ENCODE data around the gene FAM185A. TPM values are rescaled to one million over a fixed set of nuclear protein-coding genes. Genes with fewer than 3 reads are reported as not detected.

Gene FAM185A
- total and polyA plus RNA-seq, 2 donors (not counting 1 experiment from before 2014, with no cell fraction given): 5.9 to 11.8 TPM

DNA sequence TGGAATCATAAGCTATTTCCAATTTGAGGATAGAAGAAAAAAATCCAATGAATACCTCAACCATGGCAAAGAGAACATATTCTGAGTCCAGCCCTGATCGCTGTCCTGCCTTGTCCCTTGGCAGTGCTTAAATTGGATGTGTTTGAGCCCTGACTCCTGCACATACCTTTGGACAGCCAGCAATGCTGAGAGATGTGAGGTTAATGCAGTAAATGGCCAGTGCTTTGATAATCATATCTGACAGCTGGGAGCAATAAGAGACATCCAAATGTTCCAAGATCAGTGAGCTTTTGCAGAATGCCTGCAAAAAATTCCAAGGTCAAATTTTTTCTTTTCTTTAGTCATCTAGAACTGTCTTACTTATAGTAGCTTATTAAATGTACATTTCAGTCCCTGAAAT is 83.9 kb downstream of the FAM185A start:
- ChIA-PET CTCF (no interaction called here), POLR2A (no interaction called here)
- Histone ChIP-seq H3K36me3 (replicated peaks in 1 of 2; ENCODE audit: control extremely low read depth in 1 of 2, control insufficient read depth in 1 of 2, extremely low read depth in 1 of 2, insufficient read depth in 2 of 2, low read length in 1 of 2) (peaks cover 3 to 5% of the 10 kb centered on the region in 2 experiments), H3K4me3 (ENCODE audit: control extremely low read depth in 1 of 5, extremely low read depth in 1 of 5, insufficient read depth in 1 of 5, low read depth in 2 of 5, low read length in 4 of 5) (no peak overlapping the region), H3K27me3 (replicated peaks in 1 of 4; ENCODE audit: control extremely low read depth in 1 of 4, control insufficient read depth in 3 of 4, insufficient read depth in 4 of 4, low read length in 3 of 4) (no peaks in the 10 kb centered on the region), H2AFZ (ENCODE audit: insufficient read depth, low read depth, low read length, poor library complexity, severe bottlenecking) (no peak overlapping the region), H3K4me2 (replicated peaks; ENCODE audit: low read depth, low read length, poor library complexity, severe bottlenecking) (no peak overlapping the region), H3K9me3 (ENCODE audit: control extremely low read depth in 1 of 3, control insufficient read depth in 2 of 3, insufficient read depth in 1 of 3, low read length in 2 of 3) (no peaks in the 10 kb centered on the region), H3K9ac (ENCODE audit: low read length) (no peak overlapping the region), H3K27ac (ENCODE audit: low read length in 2 of 2) (no peak overlapping the region), H3K79me2 (ENCODE audit: control insufficient read depth, insufficient read depth, low read length) (no peaks in the 10 kb centered on the region), H4K20me1 (ENCODE audit: control insufficient read depth, insufficient read depth, low read length, poor library complexity, severe bottlenecking) (no peaks in the 10 kb centered on the region), H3K4me1 (ENCODE audit: control insufficient read depth in 2 of 2, insufficient read depth in 2 of 2, low read length in 2 of 2) (no peaks in the 10 kb centered on the region)
- no peaks in the 10 kb centered on the region for H3K4me1 Mint-ChIP-seq
- no CpG with 5 or more reads among the region's 1 CpG for WGBS (ENCODE audit: insufficient coverage)
- intact Hi-C loops (cut with micrococcal nuclease): no loop called here
- no peak for TF ChIP-seq EZH2 (IDR thresholded peaks at IDR 0.05; ENCODE audit: borderline replicate concordance, insufficient read depth, low read depth, low read length, poor library complexity, severe bottlenecking)
- TF ChIP-seq, protein P1, sequence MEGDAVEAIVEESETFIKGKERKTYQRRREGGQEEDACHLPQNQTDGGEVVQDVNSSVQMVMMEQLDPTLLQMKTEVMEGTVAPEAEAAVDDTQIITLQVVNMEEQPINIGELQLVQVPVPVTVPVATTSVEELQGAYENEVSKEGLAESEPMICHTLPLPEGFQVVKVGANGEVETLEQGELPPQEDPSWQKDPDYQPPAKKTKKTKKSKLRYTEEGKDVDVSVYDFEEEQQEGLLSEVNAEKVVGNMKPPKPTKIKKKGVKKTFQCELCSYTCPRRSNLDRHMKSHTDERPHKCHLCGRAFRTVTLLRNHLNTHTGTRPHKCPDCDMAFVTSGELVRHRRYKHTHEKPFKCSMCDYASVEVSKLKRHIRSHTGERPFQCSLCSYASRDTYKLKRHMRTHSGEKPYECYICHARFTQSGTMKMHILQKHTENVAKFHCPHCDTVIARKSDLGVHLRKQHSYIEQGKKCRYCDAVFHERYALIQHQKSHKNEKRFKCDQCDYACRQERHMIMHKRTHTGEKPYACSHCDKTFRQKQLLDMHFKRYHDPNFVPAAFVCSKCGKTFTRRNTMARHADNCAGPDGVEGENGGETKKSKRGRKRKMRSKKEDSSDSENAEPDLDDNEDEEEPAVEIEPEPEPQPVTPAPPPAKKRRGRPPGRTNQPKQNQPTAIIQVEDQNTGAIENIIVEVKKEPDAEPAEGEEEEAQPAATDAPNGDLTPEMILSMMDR (IDR thresholded peaks at IDR 0.05): no peak
- H3K4me3 Mint-ChIP-seq: no peak overlapping the region
- ATAC-seq (ENCODE audit: low read depth): no peak
- no peaks in the 10 kb centered on the region for H3K27me3 Mint-ChIP-seq
- no peak for DNase-seq
- no peak overlapping the region for H3K27ac Mint-ChIP-seq
- no peaks in the 10 kb centered on the region for H3K9me3 Mint-ChIP-seq (ENCODE audit: insufficient read depth)

DNA sequence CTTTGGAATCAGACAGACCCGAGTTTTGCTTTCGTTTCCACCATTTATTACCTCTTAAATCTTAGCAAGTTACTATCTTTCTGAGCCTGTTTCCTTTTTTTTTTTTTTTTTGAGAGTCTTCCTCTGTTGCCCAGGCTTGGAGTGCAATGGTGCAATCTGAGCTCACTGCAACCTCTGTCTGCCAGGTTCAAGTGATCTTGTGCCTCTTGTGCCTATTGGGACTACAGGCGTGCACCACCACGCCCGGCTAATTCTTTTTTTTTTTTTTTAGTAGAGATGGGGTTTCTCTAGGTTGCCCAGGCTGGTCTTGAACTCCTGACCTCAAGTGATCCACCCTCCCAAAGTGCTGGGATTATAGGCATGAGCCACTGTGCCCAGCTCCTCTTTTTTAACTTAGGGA is 84.5 kb downstream of the FAM185A start:
- no peak overlapping the region for H3K27ac Mint-ChIP-seq
- ATAC-seq (ENCODE audit: low read depth) (no peak), DNase-seq (no peak)
- no CpG with 5 or more reads among the region's 5 CpGs for WGBS (ENCODE audit: insufficient coverage)
- no peak overlapping the region for H2AFZ ChIP-seq (ENCODE audit: insufficient read depth, low read depth, low read length, poor library complexity, severe bottlenecking)
- H3K79me2 ChIP-seq (ENCODE audit: control insufficient read depth, insufficient read depth, low read length): no peaks in the 10 kb centered on the region
- CTCF ChIA-PET: no interaction called here
- no peak overlapping the region for H3K4me3 Mint-ChIP-seq
- H3K27me3 ChIP-seq (replicated peaks in 1 of 4; ENCODE audit: control extremely low read depth in 1 of 4, control insufficient read depth in 3 of 4, insufficient read depth in 4 of 4, low read length in 3 of 4): no peaks in the 10 kb centered on the region
- H3K4me1 ChIP-seq (ENCODE audit: control insufficient read depth in 2 of 2, insufficient read depth in 2 of 2, low read length in 2 of 2): no peaks in the 10 kb centered on the region
- no peak overlapping the region for H3K9ac ChIP-seq (ENCODE audit: low read length)
- H3K4me2 ChIP-seq (replicated peaks; ENCODE audit: low read depth, low read length, poor library complexity, severe bottlenecking): no peak overlapping the region
- no peaks in the 10 kb centered on the region for H3K27me3 Mint-ChIP-seq
- H3K9me3 Mint-ChIP-seq (ENCODE audit: insufficient read depth): no peaks in the 10 kb centered on the region
- no peaks in the 10 kb centered on the region for H4K20me1 ChIP-seq (ENCODE audit: control insufficient read depth, insufficient read depth, low read length, poor library complexity, severe bottlenecking)
- TF ChIP-seq EZH2 (IDR thresholded peaks at IDR 0.05; ENCODE audit: borderline replicate concordance, insufficient read depth, low read depth, low read length, poor library complexity, severe bottlenecking): no peak
- TF ChIP-seq, protein P1 (IDR thresholded peaks at IDR 0.05): no peak
- POLR2A ChIA-PET: no interaction called here
- H3K27ac ChIP-seq (ENCODE audit: low read length in 2 of 2): no peak overlapping the region
- H3K4me3 ChIP-seq (ENCODE audit: control extremely low read depth in 1 of 5, extremely low read depth in 1 of 5, insufficient read depth in 1 of 5, low read depth in 2 of 5, low read length in 4 of 5): no peak overlapping the region
- peaks cover 3 to 5% of the 10 kb centered on the region in 2 experiments for H3K36me3 ChIP-seq (replicated peaks in 1 of 2; ENCODE audit: control extremely low read depth in 1 of 2, control insufficient read depth in 1 of 2, extremely low read depth in 1 of 2, insufficient read depth in 2 of 2, low read length in 1 of 2)
- intact Hi-C loops (cut with micrococcal nuclease): no loop called here
- no peaks in the 10 kb centered on the region for H3K9me3 ChIP-seq (ENCODE audit: control extremely low read depth in 1 of 3, control insufficient read depth in 2 of 3, insufficient read depth in 1 of 3, low read length in 2 of 3)
- no peaks in the 10 kb centered on the region for H3K4me1 Mint-ChIP-seq
